Measurements from ENCODE around the gene SIAH2.

DNA sequence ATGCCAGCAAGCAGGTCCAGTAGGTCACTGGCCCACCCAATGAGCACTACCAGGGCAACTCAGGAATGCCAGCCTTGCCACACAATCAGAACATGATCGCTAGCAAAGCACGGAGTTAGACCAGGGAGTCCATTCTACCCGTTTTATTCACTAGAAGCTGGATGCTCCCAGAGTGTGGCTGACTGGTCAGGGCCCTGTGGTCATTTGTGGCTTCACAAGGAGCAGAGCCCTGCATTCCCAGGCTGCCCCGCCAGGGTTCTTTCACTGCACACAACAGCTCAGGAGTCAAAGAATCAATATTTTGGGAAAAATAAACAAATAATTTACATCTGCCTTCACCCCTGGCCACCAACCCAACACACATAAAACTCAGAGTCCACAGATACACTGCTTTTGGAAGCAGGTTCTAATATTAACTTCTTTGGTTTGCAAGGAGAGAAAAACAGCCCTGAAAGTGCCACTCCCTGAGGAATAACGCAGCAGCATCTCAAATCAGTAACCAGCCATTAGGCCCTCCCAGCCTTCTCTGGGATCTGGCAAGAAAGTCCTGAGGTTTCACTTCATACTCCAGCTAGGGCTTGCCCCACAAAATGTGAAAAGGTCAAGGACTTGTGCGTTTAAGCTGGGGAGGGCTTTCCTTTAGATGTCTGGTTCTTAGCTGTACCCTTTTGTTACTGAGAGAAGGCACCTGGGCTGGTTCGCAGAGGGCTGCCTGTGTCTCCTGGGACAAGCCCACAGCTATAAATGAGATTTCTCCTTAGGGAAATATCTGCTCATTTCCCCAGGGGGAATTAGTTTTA, 16.0 kb downstream of the SIAH2 start:
- TF ChIP-seq, protein P1, sequence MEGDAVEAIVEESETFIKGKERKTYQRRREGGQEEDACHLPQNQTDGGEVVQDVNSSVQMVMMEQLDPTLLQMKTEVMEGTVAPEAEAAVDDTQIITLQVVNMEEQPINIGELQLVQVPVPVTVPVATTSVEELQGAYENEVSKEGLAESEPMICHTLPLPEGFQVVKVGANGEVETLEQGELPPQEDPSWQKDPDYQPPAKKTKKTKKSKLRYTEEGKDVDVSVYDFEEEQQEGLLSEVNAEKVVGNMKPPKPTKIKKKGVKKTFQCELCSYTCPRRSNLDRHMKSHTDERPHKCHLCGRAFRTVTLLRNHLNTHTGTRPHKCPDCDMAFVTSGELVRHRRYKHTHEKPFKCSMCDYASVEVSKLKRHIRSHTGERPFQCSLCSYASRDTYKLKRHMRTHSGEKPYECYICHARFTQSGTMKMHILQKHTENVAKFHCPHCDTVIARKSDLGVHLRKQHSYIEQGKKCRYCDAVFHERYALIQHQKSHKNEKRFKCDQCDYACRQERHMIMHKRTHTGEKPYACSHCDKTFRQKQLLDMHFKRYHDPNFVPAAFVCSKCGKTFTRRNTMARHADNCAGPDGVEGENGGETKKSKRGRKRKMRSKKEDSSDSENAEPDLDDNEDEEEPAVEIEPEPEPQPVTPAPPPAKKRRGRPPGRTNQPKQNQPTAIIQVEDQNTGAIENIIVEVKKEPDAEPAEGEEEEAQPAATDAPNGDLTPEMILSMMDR (IDR thresholded peaks at IDR 0.05): no peak
- TF ChIP-seq ZFX (IDR thresholded peaks at IDR 0.05; ENCODE audit: borderline replicate concordance): no peak
